Panc1 (cell line): ENCODE measurements around the gene OTOG.

ENCODE experiments used
- CTCF ChIP-seq: fragments of 450-650 bp; IDR thresholded peaks from 2 replicates; pipeline ENCODE4 v1.5.1; 2017; ENCODE audit warnings: mild to moderate bottlenecking
- POLR2AphosphoS5 ChIP-seq: IDR thresholded peaks from 2 replicates; pipeline ENCODE4 v1.6.1; 2012; ENCODE audit warnings: mild to moderate bottlenecking, low read depth, low read length, moderate library complexity
- REST ChIP-seq, 2 experiments: IDR thresholded peaks; 2 replicates each; pipeline ENCODE4 v1.6.1; 2011 to 2012; ENCODE audit warnings: low read depth in 2 of 2, control low read depth in 1 of 2, low read length in 1 of 2, mild to moderate bottlenecking in 1 of 2, moderate library complexity in 1 of 2; ENCODE audit not compliant: insufficient read depth in 1 of 2
- SIN3A ChIP-seq: IDR thresholded peaks from 2 replicates; pipeline ENCODE4 v1.6.1; 2012; ENCODE audit warnings: low read depth, mild to moderate bottlenecking, low read length, moderate library complexity, borderline replicate concordance; ENCODE audit not compliant: insufficient read depth
- TCF7L2 ChIP-seq: IDR thresholded peaks from 2 replicates; pipeline ENCODE4 v1.6.1; 2011; ENCODE audit warnings: mild to moderate bottlenecking, low read depth, low read length, inconsistent platforms

GRCh38 chr11:17558916-17559315 lies 11.9 kb downstream of the OTOG start:
- no peak for TF ChIP-seq CTCF
- TF ChIP-seq POLR2AphosphoS5, result no peak
- TF ChIP-seq TCF7L2, result no peak
- TF ChIP-seq SIN3A, result no peak
- no peak for TF ChIP-seq REST (IDR thresholded peaks at IDR 0.05; ENCODE audit: insufficient read depth in 1 of 2, low read depth in 2 of 2, low read length in 1 of 2)
